HG02852 (cell line): ENCODE data around the gene PDYN.

Experiments used
- ATAC-seq: cut with Tn5 transposase; IDR thresholded peaks from one replicate; pipeline ENCODE4 v1.9.1; 2021; ENCODE audit warnings: mild to moderate bottlenecking, moderate library complexity; ENCODE audit not compliant: unreplicated experiment

Gene PDYN

DNA sequence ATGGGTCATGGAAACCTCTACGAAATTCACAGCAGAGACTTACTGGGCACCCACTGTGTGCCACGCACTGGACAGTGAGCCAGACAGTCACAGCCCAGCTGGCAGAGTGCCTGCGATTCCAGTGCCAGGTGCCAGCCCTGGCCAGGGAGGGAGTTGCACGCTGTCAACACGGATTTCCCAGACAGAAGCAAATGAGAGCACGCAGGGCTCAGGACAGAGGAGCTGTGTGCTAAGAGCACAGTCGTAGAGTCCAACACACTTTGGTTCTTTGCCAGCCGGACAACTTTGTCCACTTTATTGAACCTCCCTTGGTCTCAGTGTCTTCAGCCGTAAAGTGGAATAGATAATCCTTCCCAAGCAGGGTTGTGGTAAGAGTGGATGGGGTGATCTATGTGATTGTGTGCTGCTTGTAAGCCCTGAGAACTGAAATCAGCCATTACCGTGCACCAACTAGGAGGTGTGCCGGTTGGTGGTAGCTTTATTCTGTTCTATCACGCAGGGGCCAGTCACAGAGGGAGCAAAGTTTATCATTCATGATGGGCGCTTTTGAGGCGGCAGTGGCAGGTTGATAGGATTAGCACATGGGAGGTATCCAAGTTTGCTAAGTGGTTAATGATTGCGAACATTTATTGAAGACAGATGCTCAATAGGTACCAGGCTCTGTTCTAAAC lies 58.0 kb downstream of the PDYN start:
- no peak for ATAC-seq

DNA sequence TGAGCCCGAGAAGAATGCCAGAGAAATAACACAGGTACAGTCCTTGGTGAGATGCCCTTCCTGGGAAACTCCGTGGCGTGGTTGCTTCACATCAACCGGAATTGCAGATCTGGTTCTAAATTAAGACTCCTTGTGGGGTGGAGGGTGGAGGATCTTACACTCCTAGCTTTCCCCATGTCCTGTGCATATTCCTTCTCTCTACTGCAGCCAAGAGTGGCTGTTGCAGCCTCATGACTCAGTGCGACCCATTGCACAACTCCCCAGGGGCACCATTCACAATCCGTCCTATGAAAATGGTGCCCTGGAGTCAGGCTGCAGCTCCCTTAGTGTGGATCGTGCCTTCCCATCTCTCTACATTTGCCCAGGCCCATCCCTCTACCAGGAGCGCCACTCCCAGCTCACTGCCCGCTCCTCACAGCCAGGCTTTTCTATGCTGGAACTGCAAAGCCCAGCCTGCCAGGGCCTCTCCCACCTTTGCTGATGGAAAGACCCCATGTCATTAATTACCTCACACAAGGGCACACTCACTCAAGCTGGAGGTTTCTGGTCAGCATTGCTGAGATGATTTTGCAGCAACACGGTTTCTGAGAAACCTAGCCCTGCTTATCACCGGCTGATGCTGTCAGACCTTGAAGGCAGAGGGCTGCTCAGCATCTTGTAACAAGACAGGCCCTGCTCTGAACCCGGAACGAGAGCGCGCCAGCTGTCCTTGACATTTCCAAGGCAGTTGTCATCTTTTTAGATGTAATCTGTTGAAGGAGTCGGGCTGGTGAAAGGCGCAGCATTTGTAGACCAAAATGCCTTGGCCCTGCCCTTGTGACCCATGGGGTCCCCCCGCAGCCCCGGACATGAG lies 58.9 kb downstream of the PDYN start:
- ATAC-seq, result no peak

GRCh38 chr20:1934156-1934555 lies 59.7 kb downstream of the PDYN start:
- ATAC-seq, result no peak

DNA sequence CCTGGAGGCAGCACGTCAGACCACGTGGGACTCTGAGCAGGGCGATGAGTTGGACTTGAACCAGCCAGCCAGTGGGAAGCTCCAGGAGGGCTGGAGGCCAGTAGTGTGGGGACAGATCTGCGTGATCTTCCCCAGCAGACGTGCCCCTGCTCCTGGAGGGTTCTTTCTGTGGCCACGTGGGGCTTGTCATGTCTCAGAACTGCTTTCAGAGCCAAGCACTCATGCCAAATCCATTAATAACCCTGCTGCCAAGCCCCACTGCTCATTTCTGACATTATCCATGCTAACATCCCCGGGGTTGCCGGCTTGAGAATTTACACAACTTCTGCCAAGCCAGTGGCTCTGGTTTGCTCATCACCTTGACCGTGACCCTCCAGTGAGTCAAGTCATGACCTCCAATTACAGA lies 60.4 kb downstream of the PDYN start:
- ATAC-seq, result no peak

GRCh38 chr20:1932971-1933370 lies 60.9 kb downstream of the PDYN start:
- no peak for ATAC-seq

DNA sequence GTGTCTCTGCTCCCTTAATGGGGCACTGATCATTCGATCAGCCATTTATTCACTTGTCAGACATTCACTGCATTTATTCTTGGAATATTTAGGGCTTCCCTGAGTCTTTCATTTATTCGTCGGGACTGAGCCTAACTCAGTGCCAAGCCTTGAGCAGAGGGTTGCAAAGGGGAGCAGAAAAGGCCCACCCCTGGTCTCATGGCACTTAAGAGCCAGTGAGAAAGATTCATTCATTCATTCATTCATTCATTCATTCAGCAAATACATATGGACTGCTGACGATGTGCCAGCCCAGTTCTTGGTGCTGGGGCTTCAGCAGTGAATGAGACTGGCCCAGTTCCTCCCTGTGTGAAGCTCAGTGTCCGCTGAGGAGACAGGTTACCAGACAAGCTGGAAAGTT lies 62.0 kb downstream of the PDYN start:
- no peak for ATAC-seq

DNA sequence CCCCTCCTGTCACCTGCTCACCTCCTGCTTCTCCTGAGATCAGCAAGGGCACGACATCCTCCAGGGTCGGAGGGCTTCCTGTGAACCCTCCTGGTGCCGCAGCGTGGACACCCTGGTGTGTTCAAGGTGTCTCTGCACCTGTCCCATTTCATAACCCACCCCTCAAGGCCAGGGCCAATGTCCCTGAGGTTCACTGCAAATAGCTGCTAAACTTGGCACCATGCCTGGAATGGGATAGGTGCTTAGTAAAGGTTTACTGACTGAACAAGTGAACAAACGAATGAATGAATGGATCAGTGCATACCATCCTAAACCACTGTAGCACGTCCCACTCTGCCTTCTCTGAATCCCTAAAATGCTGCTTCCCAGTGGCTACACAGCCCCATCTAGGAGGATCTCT lies 63.7 kb downstream of the PDYN start:
- ATAC-seq, result no peak

GRCh38 chr20:1929460-1929859 lies 64.4 kb downstream of the PDYN start:
- no peak for ATAC-seq

- ATAC-seq, result no peak
These were observed 65.1 kb downstream of the PDYN start for GRCh38 chr20:1928782-1929181.
